Muscle layer of colon (tissue), 2 donors: ENCODE data around the gene PLEKHG4.

ENCODE experiments used
- H3K27ac ChIP-seq: one replicate; pipeline ENCODE4 v1.7.0; 2013; ENCODE audit warnings: low read depth, mild to moderate bottlenecking, low read length, moderate library complexity
- H3K27me3 ChIP-seq, 2 donors: one replicate each; pipeline ENCODE4 v1.7.0; 2013; ENCODE audit warnings: low read length in 2 of 2, mild to moderate bottlenecking in 2 of 2; ENCODE audit not compliant: insufficient read depth in 2 of 2, control insufficient read depth in 1 of 2
- H3K36me3 ChIP-seq: one replicate; pipeline ENCODE4 v1.7.0; 2013; ENCODE audit warnings: mild to moderate bottlenecking, low read length; ENCODE audit not compliant: insufficient read depth
- H3K4me1 ChIP-seq: one replicate; pipeline ENCODE4 v1.7.0; 2013; ENCODE audit warnings: mild to moderate bottlenecking, low read length; ENCODE audit not compliant: insufficient read depth
- H3K4me3 ChIP-seq, 2 donors: one replicate each; pipeline ENCODE4 v1.7.0; 2013; ENCODE audit warnings: low read length in 2 of 2, low read depth in 1 of 2, mild to moderate bottlenecking in 1 of 2, moderate library complexity in 1 of 2
- H3K9ac ChIP-seq: one replicate; pipeline ENCODE4 v1.7.0; 2013; ENCODE audit warnings: low read length
- H3K9me3 ChIP-seq: one replicate; pipeline ENCODE4 v1.7.0; 2013; ENCODE audit warnings: mild to moderate bottlenecking, low read length
- donor health status: abdominal sarcoma.
- donor health status: Adenocarcinoma of cecum.

PLEKHG4 gene

DNA sequence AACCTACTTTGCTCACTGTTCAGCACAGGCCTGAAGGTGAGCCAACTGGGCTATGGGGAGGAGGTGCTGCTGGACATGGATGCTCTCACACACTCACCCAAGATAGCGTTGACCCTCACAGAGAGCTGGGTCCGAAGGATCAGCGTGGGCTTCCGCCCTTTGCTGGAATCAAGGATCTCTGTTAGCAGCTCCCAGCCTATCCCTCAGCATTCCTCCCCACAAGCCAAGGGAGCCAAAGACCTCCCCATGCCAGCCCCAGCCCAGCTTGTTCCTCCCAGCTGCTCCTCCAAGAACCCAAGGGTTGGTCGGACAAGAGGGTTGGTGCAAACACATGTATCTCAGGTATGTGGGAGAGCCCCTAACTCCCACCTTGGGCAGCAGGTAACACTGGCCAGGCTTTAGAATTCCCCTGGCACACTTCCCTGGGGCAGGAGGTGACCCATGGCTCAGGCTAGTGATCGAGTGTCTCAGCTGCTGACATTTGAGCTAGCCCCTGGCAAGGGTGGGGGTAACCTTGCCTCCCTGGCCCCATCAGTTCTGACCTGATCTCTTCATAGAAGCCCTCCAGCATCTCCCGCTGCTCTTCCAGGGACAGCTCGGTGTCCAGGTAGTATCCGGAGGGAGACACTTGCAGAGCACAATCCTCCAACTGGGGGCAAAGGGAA lies 40.4 kb upstream of the PLEKHG4 start:
- Histone ChIP-seq H3K4me3 (no peak overlapping the region), H3K4me1 (peaks cover 8% of the 10 kb centered on the region), H3K9ac (no peak overlapping the region), H3K27ac (no peak overlapping the region), H3K27me3 (no peaks in the 10 kb centered on the region), H3K36me3 (peaks cover 18% of the 10 kb centered on the region), H3K9me3 (no peaks in the 10 kb centered on the region)

DNA sequence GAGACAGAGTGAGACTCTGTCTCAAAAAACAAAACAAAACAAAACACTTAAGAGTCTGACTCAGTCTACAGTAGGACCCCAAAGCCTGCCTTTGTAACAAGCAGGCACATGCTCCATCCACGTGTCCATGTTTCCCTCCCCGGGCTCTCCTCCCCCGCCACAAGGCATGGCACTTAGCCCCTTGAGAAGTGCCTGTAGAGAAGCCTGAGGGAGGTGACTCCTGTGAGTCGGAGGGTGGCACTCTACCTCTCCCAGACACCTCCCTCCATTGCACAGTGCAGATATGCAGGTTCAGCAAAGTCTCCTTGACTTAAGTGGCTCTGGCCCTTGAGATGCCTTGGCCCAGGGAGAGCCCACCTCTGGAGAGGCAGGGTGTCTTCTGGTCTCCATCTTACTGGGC lies 38.8 kb upstream of the PLEKHG4 start:
- Histone ChIP-seq H3K4me3 (no peak overlapping the region), H3K4me1 (peaks cover 22% of the 10 kb centered on the region), H3K9me3 (no peaks in the 10 kb centered on the region), H3K27ac (no peak overlapping the region), H3K27me3 (no peaks in the 10 kb centered on the region), H3K9ac (no peak overlapping the region), H3K36me3 (peaks cover 17% of the 10 kb centered on the region)

DNA sequence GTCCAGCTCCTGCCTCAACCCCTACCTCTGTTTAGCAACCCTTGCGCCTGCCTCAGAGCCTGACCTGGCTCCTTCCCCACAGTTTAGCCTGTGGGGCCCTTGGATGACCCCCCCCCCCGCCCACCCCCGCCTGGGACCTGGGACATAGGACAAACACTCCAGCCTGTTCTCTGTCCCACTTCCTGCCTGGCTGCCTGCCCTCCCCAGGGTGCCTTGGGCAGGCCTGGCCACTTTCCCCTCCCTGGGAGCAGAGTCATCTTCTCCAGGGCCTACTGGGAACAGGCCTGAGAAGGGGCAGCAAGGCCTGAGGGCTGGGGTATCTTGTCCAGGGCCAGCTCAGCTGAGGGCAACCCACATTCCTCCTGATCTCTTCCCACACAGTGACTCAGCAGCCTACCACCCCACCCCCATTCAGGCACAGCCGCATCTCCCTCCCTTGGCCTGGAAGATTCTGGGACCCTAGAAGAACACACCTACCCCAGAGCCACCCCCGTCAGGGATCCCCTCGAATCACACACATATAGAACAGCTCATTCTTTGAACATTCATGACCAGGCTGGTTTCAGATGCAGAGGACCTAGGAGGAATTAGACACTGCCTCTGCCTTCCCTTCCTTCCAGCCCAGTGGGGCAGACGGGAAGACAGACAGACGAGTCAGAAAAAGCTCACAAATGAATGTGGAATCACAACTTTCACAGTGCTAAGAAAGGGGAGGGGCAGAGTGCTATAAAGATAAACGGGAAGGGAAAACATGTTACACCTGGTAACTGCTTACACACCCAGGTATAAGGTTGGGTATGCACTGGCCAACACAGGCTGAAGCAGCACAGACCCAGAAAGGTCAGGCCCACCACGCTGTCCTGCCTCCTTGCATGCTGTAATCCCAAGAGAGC lies 38.1 kb upstream of the PLEKHG4 start:
- Histone ChIP-seq H3K9ac (no peak overlapping the region), H3K4me1 (peaks cover 26% of the 10 kb centered on the region)

DNA sequence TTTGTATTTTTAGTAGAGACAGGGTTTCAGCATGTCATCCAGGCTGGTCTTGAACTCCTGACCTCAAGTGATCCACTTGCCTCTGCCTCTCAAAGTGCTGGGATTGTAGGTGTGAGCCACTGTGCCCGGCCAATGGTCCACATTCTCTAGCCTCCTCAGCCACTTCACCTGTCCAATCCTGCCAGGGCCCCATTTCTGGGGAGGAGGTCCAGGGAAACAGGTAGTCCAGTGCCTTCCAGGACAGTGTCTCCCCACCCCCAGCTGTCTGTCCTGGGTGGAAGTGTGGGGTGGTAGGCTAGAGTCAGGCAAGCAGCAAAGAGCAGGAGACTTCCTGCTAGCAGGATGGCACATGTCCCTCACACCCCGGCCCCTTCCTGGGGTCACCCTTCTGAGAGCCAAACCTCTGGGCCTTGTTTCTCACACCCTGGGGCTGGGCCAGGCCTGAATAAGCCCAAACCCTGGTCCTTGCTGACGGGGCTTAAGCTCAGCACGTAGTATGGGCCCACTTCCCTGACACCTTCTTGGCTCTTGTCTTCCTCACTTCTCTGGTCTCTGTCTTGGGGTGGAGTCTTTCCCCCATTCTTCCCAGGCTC lies 37.1 kb upstream of the PLEKHG4 start:
- Histone ChIP-seq H3K9me3 (no peaks in the 10 kb centered on the region), H3K4me1 (peaks cover 26% of the 10 kb centered on the region), H3K36me3 (peaks cover 7% of the 10 kb centered on the region), H3K4me3 (no peak overlapping the region), H3K9ac (no peak overlapping the region), H3K27ac (no peak overlapping the region), H3K27me3 (no peaks in the 10 kb centered on the region)

More for the DNA sequence above, 38.1 kb upstream of the PLEKHG4 start:
- H3K9me3 ChIP-seq = no peaks in the 10 kb centered on the region
- no peaks in the 10 kb centered on the region for H3K27me3 ChIP-seq
- no peak overlapping the region for H3K27ac ChIP-seq
- H3K36me3 ChIP-seq = peaks cover 11% of the 10 kb centered on the region
- no peak overlapping the region for H3K4me3 ChIP-seq

DNA sequence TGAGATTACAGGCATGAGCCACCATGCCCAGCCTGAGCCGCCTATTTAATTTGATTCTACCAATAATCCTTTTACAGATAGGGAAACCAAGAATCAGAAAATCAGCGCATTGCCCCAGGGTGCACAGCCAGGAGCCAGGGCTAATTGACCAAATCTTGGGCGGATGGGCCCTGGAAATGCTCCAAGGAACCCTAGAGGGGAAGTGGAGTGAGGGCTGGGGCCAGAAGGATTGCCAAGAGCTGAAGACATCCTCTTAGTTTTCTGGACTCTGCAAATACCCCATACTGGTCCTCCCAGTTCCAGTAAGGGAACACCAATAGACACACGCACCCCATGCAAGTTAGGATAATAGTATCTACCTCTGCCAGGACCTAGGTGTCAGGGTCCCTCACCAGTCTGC lies 35.9 kb upstream of the PLEKHG4 start:
- no peak overlapping the region for H3K4me3 ChIP-seq
- H3K27me3 ChIP-seq = peaks cover 0 to 2% of the 10 kb centered on the region in 2 donors
- H3K9ac ChIP-seq = no peak overlapping the region
- peak overlapping the region; percentile 7 for H3K27ac ChIP-seq
- peaks cover 34% of the 10 kb centered on the region for H3K4me1 ChIP-seq
- H3K9me3 ChIP-seq = no peaks in the 10 kb centered on the region
- H3K36me3 ChIP-seq = no peaks in the 10 kb centered on the region

DNA sequence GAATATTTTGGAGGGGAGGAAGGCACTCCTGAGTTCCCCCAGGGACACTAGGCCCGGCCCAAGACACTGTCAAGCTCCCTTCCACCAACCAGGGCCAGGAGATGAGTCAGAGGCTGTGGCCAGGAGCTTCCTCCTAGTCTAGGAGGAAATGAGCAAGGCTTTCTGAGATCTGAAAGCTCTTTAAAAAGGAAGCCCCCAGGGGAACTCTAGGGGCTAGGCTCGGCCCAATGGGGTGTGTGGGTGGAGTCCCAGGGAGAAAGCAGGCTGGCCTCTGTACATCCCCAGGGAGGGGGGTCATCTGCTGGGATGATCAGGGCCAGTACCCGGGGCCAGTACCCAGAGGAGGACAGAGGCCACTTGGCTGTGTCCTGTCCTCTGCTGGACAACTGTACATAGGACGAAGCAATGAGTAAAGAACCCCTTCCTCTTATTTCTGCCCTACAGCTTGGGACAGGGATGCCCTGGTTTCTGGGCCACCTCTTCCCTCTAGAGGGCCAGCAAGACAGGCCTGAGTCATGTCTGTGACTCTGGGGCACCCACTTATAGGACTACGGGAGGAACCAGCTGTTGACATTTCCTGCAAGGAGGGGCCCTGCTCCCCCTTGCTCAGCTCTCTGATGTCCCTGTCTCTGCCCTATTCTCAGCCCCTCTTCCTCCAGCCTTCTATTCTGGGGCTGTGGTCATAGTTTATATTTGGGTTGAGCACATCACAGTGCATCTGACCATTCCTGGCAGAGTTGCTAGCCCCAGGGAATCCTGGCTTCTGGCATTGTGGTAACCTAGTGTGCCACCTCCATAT lies 34.7 kb upstream of the PLEKHG4 start:
- Histone ChIP-seq H3K36me3 (no peaks in the 10 kb centered on the region), H3K4me1 (peaks cover 40% of the 10 kb centered on the region), H3K9me3 (no peaks in the 10 kb centered on the region), H3K27ac (peak overlapping the region; percentile 31), H3K9ac (no peak overlapping the region), H3K27me3 (peaks cover 6 to 12% of the 10 kb centered on the region in 2 donors), H3K4me3 (no peak overlapping the region)

DNA sequence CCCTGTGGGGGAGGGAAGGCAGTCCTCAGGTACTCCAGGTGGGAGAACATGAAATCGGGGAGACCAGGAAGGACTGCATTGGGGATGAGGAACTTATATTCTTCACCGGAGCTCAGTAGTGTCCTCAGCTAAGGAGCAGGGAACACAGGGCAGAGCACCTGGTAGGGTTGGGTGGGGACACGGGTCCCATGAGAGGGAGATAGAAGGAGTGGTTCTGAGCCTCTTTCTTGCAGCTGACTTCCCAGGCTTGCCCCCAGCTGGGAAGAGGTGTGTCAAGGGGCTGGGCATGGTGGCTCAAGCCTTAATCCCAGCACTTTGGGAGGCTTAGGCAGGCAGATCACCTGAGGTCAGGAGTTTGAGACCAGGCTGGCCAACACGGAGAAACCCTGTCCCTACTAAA lies 34.1 kb upstream of the PLEKHG4 start:
- Histone ChIP-seq H3K4me1 (peaks cover 40% of the 10 kb centered on the region), H3K9ac (no peak overlapping the region), H3K27me3 (peaks cover 12 to 18% of the 10 kb centered on the region in 2 donors), H3K4me3 (no peak overlapping the region), H3K36me3 (no peaks in the 10 kb centered on the region), H3K27ac (peak overlapping the region; percentile 31), H3K9me3 (no peaks in the 10 kb centered on the region)

DNA sequence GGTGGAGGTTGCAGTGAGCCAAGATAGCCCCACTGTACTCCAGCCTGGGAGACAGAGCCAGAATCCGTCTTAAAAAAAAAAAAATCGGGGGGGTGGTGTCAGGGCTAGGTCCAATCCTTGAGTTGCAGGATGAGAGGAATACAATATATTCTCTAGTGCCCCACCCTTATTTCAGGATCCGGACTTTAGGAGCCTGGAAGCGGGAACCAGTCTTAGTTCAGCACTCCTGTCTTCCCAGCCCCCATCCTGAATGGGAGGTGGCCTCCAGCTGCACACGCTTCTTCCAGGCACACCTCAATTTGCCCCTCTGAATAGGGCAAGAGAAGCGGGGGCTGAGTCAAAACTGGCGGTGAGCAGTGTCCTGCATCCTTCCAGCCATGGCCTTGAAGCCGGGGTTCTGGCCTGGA lies 33.7 kb upstream of the PLEKHG4 start:
- Histone ChIP-seq H3K4me1 (peaks cover 40% of the 10 kb centered on the region), H3K4me3 (peak overlapping the region; percentile 73 to 82), H3K27ac (peak overlapping the region; percentile 91), H3K36me3 (no peaks in the 10 kb centered on the region), H3K9ac (peak overlapping the region; percentile 13), H3K27me3 (peaks cover 17 to 23% of the 10 kb centered on the region in 2 donors), H3K9me3 (no peaks in the 10 kb centered on the region)

DNA sequence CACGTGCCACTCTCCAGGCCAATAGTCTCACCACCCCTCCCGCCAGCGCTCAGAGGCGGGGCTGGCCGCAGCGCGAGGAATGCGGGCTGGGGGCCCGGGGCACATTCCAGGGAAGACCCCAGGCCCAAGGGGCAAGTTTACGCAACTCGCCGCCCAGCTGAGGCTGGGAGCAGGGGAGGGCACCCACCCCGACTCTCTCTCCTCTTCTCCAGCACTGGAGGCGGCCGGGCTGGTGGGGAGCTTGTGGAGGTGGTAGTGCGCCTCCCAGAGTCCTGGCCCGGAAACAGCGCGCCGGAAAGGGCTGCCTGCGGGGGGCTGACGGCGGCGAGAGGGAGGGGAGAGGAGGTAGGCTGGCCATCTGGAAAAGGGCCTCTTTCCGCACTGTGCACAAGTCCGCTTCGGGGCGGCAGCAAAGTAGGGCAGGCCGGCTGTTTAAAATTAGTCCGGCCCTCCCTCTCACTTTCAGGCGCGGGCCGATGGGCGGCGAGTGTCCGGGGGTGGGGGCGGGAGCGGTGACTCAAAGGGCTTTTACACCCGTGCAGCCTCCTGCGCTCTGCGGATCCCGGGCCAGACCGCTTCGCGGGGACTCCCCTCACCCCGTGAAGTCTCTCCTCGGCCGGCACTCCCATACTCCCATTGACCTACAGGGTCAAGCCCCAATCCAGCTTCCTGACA lies 33.1 kb upstream of the PLEKHG4 start:
- Histone ChIP-seq H3K4me1 (peaks cover 39% of the 10 kb centered on the region), H3K9ac (peak overlapping the region; percentile 19), H3K27me3 (peaks cover 22 to 28% of the 10 kb centered on the region in 2 donors), H3K27ac (peak overlapping the region; percentile 91), H3K9me3 (no peaks in the 10 kb centered on the region), H3K36me3 (no peaks in the 10 kb centered on the region), H3K4me3 (peak overlapping the region; percentile 73 to 82)

DNA sequence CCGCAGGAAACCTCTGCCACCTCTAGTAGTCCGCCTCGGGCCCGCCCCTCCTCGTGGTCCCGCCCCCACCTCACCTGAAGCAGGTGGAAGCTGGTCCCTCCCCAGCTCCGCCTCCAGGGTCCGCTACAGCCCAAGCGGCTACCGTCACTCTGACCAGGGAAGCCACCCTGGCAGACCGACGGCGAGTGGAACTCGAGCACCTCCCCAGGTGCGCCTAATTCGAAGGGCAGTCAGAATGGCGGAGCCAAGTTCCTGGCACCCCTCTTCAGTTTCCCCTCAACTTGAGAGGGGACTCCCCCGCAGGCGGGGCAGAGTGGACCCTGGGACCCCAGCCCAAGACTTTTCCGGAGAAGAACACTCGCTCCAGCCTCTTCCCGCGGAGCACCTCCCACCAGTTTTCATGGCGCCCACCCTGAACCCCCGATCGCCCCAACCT lies 32.6 kb upstream of the PLEKHG4 start:
- Histone ChIP-seq H3K27ac (peak overlapping the region; percentile 91), H3K36me3 (no peaks in the 10 kb centered on the region), H3K4me1 (peaks cover 35% of the 10 kb centered on the region), H3K9me3 (no peaks in the 10 kb centered on the region), H3K4me3 (peak overlapping the region; percentile 73 to 82), H3K9ac (peak overlapping the region; percentile 19), H3K27me3 (peaks cover 22 to 32% of the 10 kb centered on the region in 2 donors)
